OCI-LY7 (cell line): ENCODE data around the gene NRSN2. TPM values are rescaled to one million over a fixed set of nuclear protein-coding genes. Genes with fewer than 3 reads are reported as not detected.

Experiments used
- BruUV-seq: library from RNA; stranded (reverse); fragments of 400-500 nt; replicated peaks from 2 replicates; lab custom pipeline; 2021; lab: Mats Ljungman, UMichigan
- CTCF ChIA-PET: fragments of 300-600 bp; sonication (Branson Sonifier 250); formaldehyde crosslinking; loops from one replicate; lab custom pipeline; 2022; ENCODE audit warnings: antibody characterized with exemption; ENCODE audit not compliant: unreplicated experiment; lab: Charles Lee
- POLR2A ChIA-PET: fragments of 300-600 bp; sonication (Branson Sonifier 250); formaldehyde crosslinking; loops from one replicate; lab custom pipeline; 2022; ENCODE audit warnings: antibody characterized with exemption; lab: Charles Lee
- DNase-seq: peaks from one replicate; pipeline ENCODE4 v3.0.0-alpha.2; 2015; ENCODE audit warnings: low spot score
- H2AFZ ChIP-seq: fragments of 200-600 bp; sonication (generic), shearing (Covaris generic); 2 replicates; pipeline ENCODE4 v1.6.1; 2014; ENCODE audit warnings: mild to moderate bottlenecking, antibody characterized with exemption, low read length, moderate library complexity
- H3K27ac ChIP-seq: fragments of 200-600 bp; sonication (generic); 2 replicates; pipeline ENCODE4 v1.5.1; 2014; ENCODE audit warnings: mixed run types, low read depth, mild to moderate bottlenecking, moderate library complexity, low read length, inconsistent platforms; ENCODE audit not compliant: poor library complexity, severe bottlenecking
- H3K36me3 ChIP-seq: fragments of 200-600 bp; sonication (generic); 2 replicates; pipeline ENCODE4 v1.6.1; 2014; ENCODE audit warnings: mild to moderate bottlenecking, antibody characterized with exemption, low read length, moderate library complexity, mixed read lengths; ENCODE audit not compliant: insufficient read depth
- H3K4me1 ChIP-seq: fragments of 200-600 bp; sonication (generic); 2 replicates; pipeline ENCODE4 v1.5.1; 2014; ENCODE audit warnings: mild to moderate bottlenecking, low read length; ENCODE audit not compliant: insufficient read depth, poor library complexity, severe bottlenecking
- H3K4me2 ChIP-seq: fragments of 200-600 bp; sonication (generic); 2 replicates; pipeline ENCODE4 v1.6.1; 2014; ENCODE audit warnings: mild to moderate bottlenecking, low read length
- H3K4me3 ChIP-seq: fragments of 200-600 bp; sonication (generic); 2 replicates; pipeline ENCODE4 v1.5.1; 2014; ENCODE audit warnings: mild to moderate bottlenecking, low read depth, low read length; ENCODE audit not compliant: poor library complexity, severe bottlenecking
- H3K79me2 ChIP-seq: fragments of 200-600 bp; sonication (generic); 2 replicates; pipeline ENCODE4 v1.6.1; 2016; ENCODE audit warnings: low read depth, mild to moderate bottlenecking, low read length, moderate library complexity, mixed read lengths; ENCODE audit not compliant: insufficient read depth
- H3K9me2 ChIP-seq: fragments of 200-600 bp; sonication (generic); 2 replicates; pipeline ENCODE4 v1.6.1; 2016; ENCODE audit warnings: mild to moderate bottlenecking, low read length, mixed read lengths; ENCODE audit not compliant: insufficient read depth
- H3K9me3 ChIP-seq: fragments of 200-600 bp; sonication (generic); 2 replicates; pipeline ENCODE4 v1.6.1; 2014; ENCODE audit warnings: mild to moderate bottlenecking, mixed run types, low read length, mixed read lengths
- H4K20me1 ChIP-seq: fragments of 200-600 bp; sonication (generic); 2 replicates; pipeline ENCODE4 v1.6.1; 2014; ENCODE audit warnings: mild to moderate bottlenecking, antibody characterized with exemption, low read length, moderate library complexity, mixed read lengths; ENCODE audit not compliant: insufficient read depth
- EZH2phosphoT487 ChIP-seq: fragments of 200-600 bp; sonication (generic); IDR thresholded peaks from 2 replicates; pipeline ENCODE4 v1.6.1; 2018; ENCODE audit warnings: low read depth, borderline replicate concordance, mild to moderate bottlenecking, mixed run types, antibody characterized with exemption, low read length, moderate library complexity, mixed read lengths
- intact Hi-C: fragments of 100-400 bp; cut with micrococcal nuclease; formaldehyde crosslinking; loops from one replicate; pipeline ENCODE4 v1.10.0; 2022; ENCODE audit not compliant: unreplicated experiment
- total RNA-seq, 2 experiments: library from RNA; depleted of rRNA in 1 of 2; stranded (reverse); fragments of >200 nt in 1 of 2; shearing (Covaris generic) in 1 of 2; gene quantifications; 2 replicates each; pipeline ENCODE4 v1.2.3, GENCODE V29; 2014 to 2022
- TF ChIP-seq, protein P1 (sequence below): fragments of 200-600 bp; sonication (generic); conservative IDR thresholded peaks from 2 replicates; pipeline ENCODE4 v1.5.1; 2014; ENCODE audit warnings: mild to moderate bottlenecking, antibody characterized with exemption, low read length, moderate library complexity, mixed read lengths

Gene NRSN2
- total RNA-seq, 2 experiments from 2014 or later = 0.32 to 0.86 TPM

DNA sequence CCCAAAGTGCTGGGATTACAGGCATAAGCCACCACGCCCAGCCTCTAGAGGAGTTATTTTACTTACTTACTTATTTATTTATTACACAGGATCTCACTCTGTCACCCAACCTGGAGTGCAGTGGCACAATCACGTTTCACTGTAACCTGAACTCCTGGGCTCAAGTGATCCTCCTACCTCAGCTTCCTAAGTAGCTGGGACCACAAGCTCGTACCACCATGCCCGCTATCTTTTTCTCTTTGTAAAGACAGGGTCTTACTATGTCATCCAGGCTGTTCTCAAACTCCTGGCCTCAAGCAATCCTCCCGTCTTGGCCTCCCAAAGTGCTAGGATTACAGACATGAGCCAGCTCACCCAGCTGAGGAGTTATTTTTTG lies 32.0 kb downstream of the NRSN2 start:
- H4K20me1 ChIP-seq = peaks cover 16% of the 10 kb centered on the region; the same call in 1 of the 2 replicates
- no TSS peak for BruUV-seq
- H3K36me3 ChIP-seq = peaks cover 16% of the 10 kb centered on the region
- no peaks in the 10 kb centered on the region for H3K9me3 ChIP-seq
- H3K27ac ChIP-seq = no peak overlapping the region
- H3K4me1 ChIP-seq = peaks cover 42% of the 10 kb centered on the region
- TF ChIP-seq EZH2phosphoT487 = no peak
- TF ChIP-seq, protein P1, sequence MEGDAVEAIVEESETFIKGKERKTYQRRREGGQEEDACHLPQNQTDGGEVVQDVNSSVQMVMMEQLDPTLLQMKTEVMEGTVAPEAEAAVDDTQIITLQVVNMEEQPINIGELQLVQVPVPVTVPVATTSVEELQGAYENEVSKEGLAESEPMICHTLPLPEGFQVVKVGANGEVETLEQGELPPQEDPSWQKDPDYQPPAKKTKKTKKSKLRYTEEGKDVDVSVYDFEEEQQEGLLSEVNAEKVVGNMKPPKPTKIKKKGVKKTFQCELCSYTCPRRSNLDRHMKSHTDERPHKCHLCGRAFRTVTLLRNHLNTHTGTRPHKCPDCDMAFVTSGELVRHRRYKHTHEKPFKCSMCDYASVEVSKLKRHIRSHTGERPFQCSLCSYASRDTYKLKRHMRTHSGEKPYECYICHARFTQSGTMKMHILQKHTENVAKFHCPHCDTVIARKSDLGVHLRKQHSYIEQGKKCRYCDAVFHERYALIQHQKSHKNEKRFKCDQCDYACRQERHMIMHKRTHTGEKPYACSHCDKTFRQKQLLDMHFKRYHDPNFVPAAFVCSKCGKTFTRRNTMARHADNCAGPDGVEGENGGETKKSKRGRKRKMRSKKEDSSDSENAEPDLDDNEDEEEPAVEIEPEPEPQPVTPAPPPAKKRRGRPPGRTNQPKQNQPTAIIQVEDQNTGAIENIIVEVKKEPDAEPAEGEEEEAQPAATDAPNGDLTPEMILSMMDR = no peak
- ChIA-PET CTCF (no interaction called here), POLR2A (interaction anchor here (0.6 to 4.7 kb wide), 7 partner anchors 9 to 72 kb away, joined by 3 to 49 read pairs (median 5); no protein-coding TSS in a partner anchor)
- H3K79me2 ChIP-seq = peaks cover 27% of the 10 kb centered on the region
- H3K4me3 ChIP-seq = no peak overlapping the region
- H3K4me2 ChIP-seq = no peak overlapping the region
- no peaks in the 10 kb centered on the region for H3K9me2 ChIP-seq
- no peak for DNase-seq
- intact Hi-C loops = no loop called here
- H2AFZ ChIP-seq = no peak overlapping the region

DNA sequence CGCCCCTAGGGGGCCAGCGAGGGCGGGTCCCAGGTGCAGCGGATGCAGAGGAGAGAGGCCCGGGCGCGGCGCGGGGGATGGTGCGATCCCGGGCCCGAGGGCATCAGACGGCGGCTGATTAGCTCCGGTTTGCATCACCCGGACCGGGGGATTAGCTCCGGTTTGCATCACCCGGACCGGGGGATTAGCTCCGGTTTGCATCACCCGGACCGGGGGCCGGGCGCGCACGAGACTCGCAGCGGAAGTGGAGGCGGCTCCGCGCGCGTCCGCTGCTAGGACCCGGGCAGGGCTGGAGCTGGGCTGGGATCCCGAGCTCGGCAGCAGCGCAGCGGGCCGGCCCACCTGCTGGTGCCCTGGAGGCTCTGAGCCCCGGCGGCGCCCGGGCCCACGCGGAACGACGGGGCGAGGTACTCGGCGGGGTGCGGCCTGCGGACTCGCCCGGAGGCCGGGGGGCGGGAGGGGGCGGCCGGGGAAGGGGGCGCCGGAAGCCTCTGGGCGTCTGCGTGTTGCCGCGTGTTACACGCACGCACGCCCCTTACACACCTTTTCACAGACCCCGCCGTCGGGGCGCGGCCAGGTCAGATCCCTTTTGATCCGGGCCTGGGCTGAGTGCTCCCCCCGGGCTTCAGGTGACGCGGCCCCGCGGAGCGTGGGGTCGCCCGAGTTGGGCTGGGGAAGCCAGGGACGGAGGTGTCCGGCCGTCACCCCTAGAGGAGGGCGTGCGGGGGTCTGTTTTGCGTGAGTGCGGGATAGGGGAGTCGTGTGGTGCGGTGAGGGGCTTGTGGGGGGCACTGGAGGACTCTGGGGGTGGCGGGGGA lies 34.1 kb downstream of the NRSN2 start:
- peaks cover 47% of the 10 kb centered on the region for H3K79me2 ChIP-seq
- peak overlapping the region; percentile 92 for H3K4me3 ChIP-seq
- POLR2A ChIA-PET = interaction anchor here (0.5 to 4.7 kb wide), 15 partner anchors 10 to 95 kb away, joined by 3 to 49 read pairs (median 5); no protein-coding TSS in a partner anchor
- TF ChIP-seq EZH2phosphoT487 = no peak
- TF ChIP-seq, protein P1 = no peak; the same call in 1 of the 2 replicates
- H3K27ac ChIP-seq = peak overlapping the region; percentile 90
- intact Hi-C loops = loop anchor here (1.0 to 2.0 kb wide), 2 partner anchors 19 to 26 kb away; no protein-coding TSS in a partner anchor
- no peaks in the 10 kb centered on the region for H3K9me3 ChIP-seq
- H3K4me1 ChIP-seq = peaks cover 42% of the 10 kb centered on the region
- peak overlapping the region; percentile 27; the same call in 1 of the 2 replicates for H2AFZ ChIP-seq
- peak; percentile 91 for DNase-seq
- peaks cover 18% of the 10 kb centered on the region; the same call in 1 of the 2 replicates for H4K20me1 ChIP-seq
- CTCF ChIA-PET = no interaction called here
- peak overlapping the region; percentile 73 for H3K4me2 ChIP-seq
- no peaks in the 10 kb centered on the region for H3K9me2 ChIP-seq
- H3K36me3 ChIP-seq = peaks cover 33% of the 10 kb centered on the region
- BruUV-seq = no TSS peak
